ENCODE results near the gene TMEM54. TPM values are rescaled to one million over a fixed set of nuclear protein-coding genes. Genes with fewer than 3 reads are reported as not detected.
A peak's percentile ranks its signal among the peaks of the same experiment; 100 is the strongest.

TMEM54 gene
- total RNA-seq, 2 donors from 2014 or later = 8.6 to 12.3 TPM

GRCh38 chr1:32895325-32896215 is 5.6 kb downstream of the TMEM54 start:
- H3K4me1 ChIP-seq (ENCODE audit: control insufficient read depth, insufficient read depth, low read length) = peaks cover 2% of the 10 kb centered on the region
- no peak overlapping the region for H3K9ac ChIP-seq (ENCODE audit: extremely low read depth, low read length, poor library complexity, severe bottlenecking)
- H3K4me3 Mint-ChIP-seq = no peak overlapping the region
- H3K4me1 Mint-ChIP-seq = no peaks in the 10 kb centered on the region
- peaks cover 92% of the 10 kb centered on the region for H3K27me3 Mint-ChIP-seq (ENCODE audit: insufficient read depth)
- H3K4me3 ChIP-seq (ENCODE audit: low read length) = no peak overlapping the region
- H3K36me3 ChIP-seq (ENCODE audit: control insufficient read depth, insufficient read depth, low read length) = no peaks in the 10 kb centered on the region
- no peak for DNase-seq
- no peaks in the 10 kb centered on the region for H3K9me3 ChIP-seq (ENCODE audit: control insufficient read depth, low read length)
- TF ChIP-seq CTCF (conservative IDR thresholded peaks at IDR 0.05) = no peak
- 91 to 94% methylated on average over 16 to 26 of the region's 26 CpGs for WGBS, 2 experiments (ENCODE audit: insufficient coverage in 1 of 2, insufficient read length in 1 of 2)
- no peak overlapping the region for H3K27ac ChIP-seq (ENCODE audit: low read depth, low read length)
- H3K36me3 Mint-ChIP-seq (ENCODE audit: low read depth) = no peaks in the 10 kb centered on the region
- H3K27me3 ChIP-seq (ENCODE audit: control insufficient read depth, insufficient read depth, low read length, poor library complexity, severe bottlenecking) = peaks cover 70% of the 10 kb centered on the region
- peaks cover 6% of the 10 kb centered on the region for H3K9me3 Mint-ChIP-seq
- H3K27ac Mint-ChIP-seq = no peak overlapping the region

DNA sequence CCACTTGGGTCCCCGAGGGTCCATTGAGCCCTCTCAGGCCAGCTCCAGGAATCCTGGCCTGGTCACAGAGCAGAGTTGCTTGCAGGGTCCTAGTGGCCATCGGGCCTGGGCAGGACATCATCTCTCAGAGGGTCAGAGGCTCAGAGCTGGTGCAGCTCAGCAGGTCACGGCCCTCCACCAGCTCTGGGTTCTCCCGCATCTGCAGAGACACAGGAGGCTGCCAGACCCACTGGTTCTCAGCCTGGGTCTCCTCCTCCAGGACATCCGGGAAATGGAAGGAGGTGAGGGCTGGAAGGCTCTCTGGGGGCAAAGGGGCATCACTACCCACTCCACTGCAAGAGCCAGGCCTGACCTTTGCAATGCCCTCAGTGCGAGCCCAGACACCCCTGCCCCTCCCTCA is 6.5 kb downstream of the TMEM54 start:
- Histone ChIP-seq H3K4me1 (ENCODE audit: control insufficient read depth, insufficient read depth, low read length) (no peaks in the 10 kb centered on the region), H3K27ac (ENCODE audit: low read depth, low read length) (no peak overlapping the region), H3K9me3 (ENCODE audit: control insufficient read depth, low read length) (no peaks in the 10 kb centered on the region), H3K27me3 (ENCODE audit: control insufficient read depth, insufficient read depth, low read length, poor library complexity, severe bottlenecking) (peaks cover 70% of the 10 kb centered on the region), H3K36me3 (ENCODE audit: control insufficient read depth, insufficient read depth, low read length) (no peaks in the 10 kb centered on the region), H3K4me3 (ENCODE audit: low read length) (no peak overlapping the region), H3K9ac (ENCODE audit: extremely low read depth, low read length, poor library complexity, severe bottlenecking) (no peak overlapping the region)
- Mint-ChIP-seq H3K36me3 (ENCODE audit: low read depth) (no peaks in the 10 kb centered on the region), H3K9me3 (peaks cover 6% of the 10 kb centered on the region), H3K4me1 (no peaks in the 10 kb centered on the region), H3K27ac (no peak overlapping the region), H3K4me3 (no peak overlapping the region), H3K27me3 (ENCODE audit: insufficient read depth) (peaks cover 92% of the 10 kb centered on the region)
- 85 to 100% methylated on average over 1 to 6 of the region's 6 CpGs for WGBS, 2 experiments (ENCODE audit: insufficient coverage in 1 of 2, insufficient read length in 1 of 2)
- DNase-seq = no peak
- no peak for TF ChIP-seq CTCF (conservative IDR thresholded peaks at IDR 0.05)

GRCh38 chr1:32894019-32894600 is 7.1 kb downstream of the TMEM54 start:
- H3K27ac Mint-ChIP-seq = no peak overlapping the region
- 29 to 77% methylated on average over 1 to 5 of the region's 8 CpGs for WGBS, 2 experiments (ENCODE audit: insufficient coverage in 1 of 2, insufficient read length in 1 of 2)
- Histone ChIP-seq H3K36me3 (ENCODE audit: control insufficient read depth, insufficient read depth, low read length) (no peaks in the 10 kb centered on the region), H3K9ac (ENCODE audit: extremely low read depth, low read length, poor library complexity, severe bottlenecking) (no peak overlapping the region), H3K27me3 (ENCODE audit: control insufficient read depth, insufficient read depth, low read length, poor library complexity, severe bottlenecking) (peaks cover 70% of the 10 kb centered on the region), H3K4me3 (ENCODE audit: low read length) (no peak overlapping the region), H3K4me1 (ENCODE audit: control insufficient read depth, insufficient read depth, low read length) (no peaks in the 10 kb centered on the region), H3K9me3 (ENCODE audit: control insufficient read depth, low read length) (no peaks in the 10 kb centered on the region), H3K27ac (ENCODE audit: low read depth, low read length) (no peak overlapping the region)
- TF ChIP-seq CTCF (conservative IDR thresholded peaks at IDR 0.05) = no peak
- peaks cover 92% of the 10 kb centered on the region for H3K27me3 Mint-ChIP-seq (ENCODE audit: insufficient read depth)
- H3K36me3 Mint-ChIP-seq (ENCODE audit: low read depth) = no peaks in the 10 kb centered on the region
- no peaks in the 10 kb centered on the region for H3K4me1 Mint-ChIP-seq
- H3K9me3 Mint-ChIP-seq = peaks cover 6% of the 10 kb centered on the region
- DNase-seq = peak; percentile 63
- peak overlapping the region; percentile 53 for H3K4me3 Mint-ChIP-seq
